IMR-90 (cell line): ENCODE measurements around the gene TPST1.

Experiments used
- CEBPB ChIP-seq: IDR thresholded peaks from 2 replicates; pipeline ENCODE4 v1.6.1; 2012; ENCODE audit warnings: low read depth, low read length, improper control_type of control experiment
- CHD1 ChIP-seq: IDR thresholded peaks from 2 replicates; pipeline ENCODE4 v1.6.1; 2012; ENCODE audit warnings: low read depth, low read length, improper control_type of control experiment
- ELK1 ChIP-seq: fragments of 150-350 bp; IDR thresholded peaks from 2 replicates; pipeline ENCODE4 v1.6.1; 2016; ENCODE audit warnings: low read depth, mild to moderate bottlenecking, low read length, moderate library complexity, borderline replicate concordance
- MAFK ChIP-seq: IDR thresholded peaks from 2 replicates; pipeline ENCODE4 v1.6.1; 2012; ENCODE audit warnings: low read depth, low read length, improper control_type of control experiment
- MXI1 ChIP-seq: IDR thresholded peaks from 2 replicates; pipeline ENCODE4 v1.6.1; 2012; ENCODE audit warnings: low read depth, mild to moderate bottlenecking, low read length, moderate library complexity, borderline replicate concordance
- POLR2A ChIP-seq: IDR thresholded peaks from 2 replicates; pipeline ENCODE4 v1.6.1; 2012; ENCODE audit warnings: mild to moderate bottlenecking, low read depth, low read length
- RAD21 ChIP-seq: IDR thresholded peaks from 2 replicates; pipeline ENCODE4 v1.6.1; 2012; ENCODE audit warnings: low read length, improper control_type of control experiment
- SMC3 ChIP-seq: fragments of 150-350 bp; IDR thresholded peaks from 2 replicates; pipeline ENCODE4 v1.6.1; 2016; ENCODE audit warnings: low read depth, mild to moderate bottlenecking, antibody characterized with exemption, low read length, moderate library complexity
- TF ChIP-seq, protein P1 (sequence below): conservative IDR thresholded peaks from 2 replicates; pipeline ENCODE4 v1.5.1; 2012; ENCODE audit warnings: mild to moderate bottlenecking, low read depth, low read length, improper control_type of control experiment
- TF ChIP-seq, protein P2 (sequence below): fragments of 150-350 bp; IDR thresholded peaks from 2 replicates; pipeline ENCODE4 v1.6.1; 2017; ENCODE audit warnings: mild to moderate bottlenecking, antibody characterized with exemption, low read length, low read depth

GRCh38 chr7:66265566-66265965, 60.4 kb downstream of the TPST1 start:
- TF ChIP-seq POLR2A (no peak), RAD21 (no peak), ELK1 (no peak), CHD1 (no peak), CEBPB (no peak), MXI1 (no peak), MAFK (no peak), SMC3 (no peak)
- TF ChIP-seq, protein P1, sequence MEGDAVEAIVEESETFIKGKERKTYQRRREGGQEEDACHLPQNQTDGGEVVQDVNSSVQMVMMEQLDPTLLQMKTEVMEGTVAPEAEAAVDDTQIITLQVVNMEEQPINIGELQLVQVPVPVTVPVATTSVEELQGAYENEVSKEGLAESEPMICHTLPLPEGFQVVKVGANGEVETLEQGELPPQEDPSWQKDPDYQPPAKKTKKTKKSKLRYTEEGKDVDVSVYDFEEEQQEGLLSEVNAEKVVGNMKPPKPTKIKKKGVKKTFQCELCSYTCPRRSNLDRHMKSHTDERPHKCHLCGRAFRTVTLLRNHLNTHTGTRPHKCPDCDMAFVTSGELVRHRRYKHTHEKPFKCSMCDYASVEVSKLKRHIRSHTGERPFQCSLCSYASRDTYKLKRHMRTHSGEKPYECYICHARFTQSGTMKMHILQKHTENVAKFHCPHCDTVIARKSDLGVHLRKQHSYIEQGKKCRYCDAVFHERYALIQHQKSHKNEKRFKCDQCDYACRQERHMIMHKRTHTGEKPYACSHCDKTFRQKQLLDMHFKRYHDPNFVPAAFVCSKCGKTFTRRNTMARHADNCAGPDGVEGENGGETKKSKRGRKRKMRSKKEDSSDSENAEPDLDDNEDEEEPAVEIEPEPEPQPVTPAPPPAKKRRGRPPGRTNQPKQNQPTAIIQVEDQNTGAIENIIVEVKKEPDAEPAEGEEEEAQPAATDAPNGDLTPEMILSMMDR: no peak
- TF ChIP-seq, protein P2, sequence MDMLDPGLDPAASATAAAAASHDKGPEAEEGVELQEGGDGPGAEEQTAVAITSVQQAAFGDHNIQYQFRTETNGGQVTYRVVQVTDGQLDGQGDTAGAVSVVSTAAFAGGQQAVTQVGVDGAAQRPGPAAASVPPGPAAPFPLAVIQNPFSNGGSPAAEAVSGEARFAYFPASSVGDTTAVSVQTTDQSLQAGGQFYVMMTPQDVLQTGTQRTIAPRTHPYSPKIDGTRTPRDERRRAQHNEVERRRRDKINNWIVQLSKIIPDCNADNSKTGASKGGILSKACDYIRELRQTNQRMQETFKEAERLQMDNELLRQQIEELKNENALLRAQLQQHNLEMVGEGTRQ: no peak
